Neural crest cell (in vitro differentiated cells): ENCODE results near the gene NAV1. TPM values are rescaled to one million over a fixed set of nuclear protein-coding genes. Genes with fewer than 3 reads are reported as not detected.

Experiments used
- DNase-seq: peaks from one replicate; pipeline ENCODE4 v3.0.0; 2021; ENCODE audit warnings: low read depth, mixed read lengths, low spot score
- H3K27ac Mint-ChIP-seq: one replicate; pipeline ENCODE4 v1.8.0; 2021; ENCODE audit warnings: mild to moderate bottlenecking, mixed read lengths; ENCODE audit not compliant: unreplicated experiment
- H3K27me3 Mint-ChIP-seq: 2 replicates; pipeline ENCODE4 v1.8.0; 2021; ENCODE audit warnings: low read depth, mild to moderate bottlenecking, mixed read lengths
- H3K36me3 Mint-ChIP-seq: 2 replicates; pipeline ENCODE4 v1.8.0; 2021; ENCODE audit warnings: low read depth, mild to moderate bottlenecking, mixed read lengths
- H3K4me1 Mint-ChIP-seq: 2 replicates; pipeline ENCODE4 v1.8.0; 2021; ENCODE audit warnings: mixed read lengths
- H3K4me3 Mint-ChIP-seq: one replicate; pipeline ENCODE4 v1.8.0; 2021; ENCODE audit warnings: mild to moderate bottlenecking, mixed read lengths
- H3K9me3 Mint-ChIP-seq: 2 replicates; pipeline ENCODE4 v1.8.0; 2021; ENCODE audit warnings: mixed read lengths
- total RNA-seq: library from RNA; stranded (reverse); gene quantifications from 2 replicates; pipeline ENCODE4 v1.2.1, GENCODE V29; 2021
- TF ChIP-seq, protein P1 (sequence below): fragments of 200-600 bp; sonication (generic); conservative IDR thresholded peaks from 2 replicates; pipeline ENCODE4 v1.5.0; 2021; ENCODE audit warnings: antibody characterized with exemption, mild to moderate bottlenecking

Gene NAV1
- total RNA-seq, 1 donor from 2014 or later = 47.3 TPM

DNA sequence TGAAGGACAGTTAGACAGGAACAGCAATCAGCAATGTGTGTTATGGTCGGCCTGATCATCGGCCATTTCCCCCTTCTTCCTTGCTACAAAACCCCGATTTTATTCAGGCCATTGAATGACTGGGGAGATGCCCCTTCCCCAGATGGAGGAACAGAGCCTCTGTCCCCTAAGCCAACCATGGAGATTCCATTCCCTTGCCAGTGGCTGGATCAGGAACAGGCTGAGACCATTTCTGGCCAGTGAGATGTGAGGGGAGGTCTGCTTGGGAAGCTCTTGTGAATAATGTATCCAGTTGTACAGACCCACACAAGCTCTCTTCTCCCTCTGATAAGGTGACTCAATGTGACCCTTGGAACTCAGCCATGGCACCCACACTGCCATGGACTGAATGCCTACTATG lies 39.7 kb upstream of the NAV1 start:
- no peaks in the 10 kb centered on the region for H3K9me3 Mint-ChIP-seq
- H3K27me3 Mint-ChIP-seq = peaks cover 4% of the 10 kb centered on the region
- no peak for DNase-seq
- no peak overlapping the region for H3K27ac Mint-ChIP-seq
- TF ChIP-seq, protein P1, sequence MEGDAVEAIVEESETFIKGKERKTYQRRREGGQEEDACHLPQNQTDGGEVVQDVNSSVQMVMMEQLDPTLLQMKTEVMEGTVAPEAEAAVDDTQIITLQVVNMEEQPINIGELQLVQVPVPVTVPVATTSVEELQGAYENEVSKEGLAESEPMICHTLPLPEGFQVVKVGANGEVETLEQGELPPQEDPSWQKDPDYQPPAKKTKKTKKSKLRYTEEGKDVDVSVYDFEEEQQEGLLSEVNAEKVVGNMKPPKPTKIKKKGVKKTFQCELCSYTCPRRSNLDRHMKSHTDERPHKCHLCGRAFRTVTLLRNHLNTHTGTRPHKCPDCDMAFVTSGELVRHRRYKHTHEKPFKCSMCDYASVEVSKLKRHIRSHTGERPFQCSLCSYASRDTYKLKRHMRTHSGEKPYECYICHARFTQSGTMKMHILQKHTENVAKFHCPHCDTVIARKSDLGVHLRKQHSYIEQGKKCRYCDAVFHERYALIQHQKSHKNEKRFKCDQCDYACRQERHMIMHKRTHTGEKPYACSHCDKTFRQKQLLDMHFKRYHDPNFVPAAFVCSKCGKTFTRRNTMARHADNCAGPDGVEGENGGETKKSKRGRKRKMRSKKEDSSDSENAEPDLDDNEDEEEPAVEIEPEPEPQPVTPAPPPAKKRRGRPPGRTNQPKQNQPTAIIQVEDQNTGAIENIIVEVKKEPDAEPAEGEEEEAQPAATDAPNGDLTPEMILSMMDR = no peak
- H3K4me1 Mint-ChIP-seq = peaks cover 63% of the 10 kb centered on the region
- H3K36me3 Mint-ChIP-seq = no peaks in the 10 kb centered on the region
- no peak overlapping the region for H3K4me3 Mint-ChIP-seq

DNA sequence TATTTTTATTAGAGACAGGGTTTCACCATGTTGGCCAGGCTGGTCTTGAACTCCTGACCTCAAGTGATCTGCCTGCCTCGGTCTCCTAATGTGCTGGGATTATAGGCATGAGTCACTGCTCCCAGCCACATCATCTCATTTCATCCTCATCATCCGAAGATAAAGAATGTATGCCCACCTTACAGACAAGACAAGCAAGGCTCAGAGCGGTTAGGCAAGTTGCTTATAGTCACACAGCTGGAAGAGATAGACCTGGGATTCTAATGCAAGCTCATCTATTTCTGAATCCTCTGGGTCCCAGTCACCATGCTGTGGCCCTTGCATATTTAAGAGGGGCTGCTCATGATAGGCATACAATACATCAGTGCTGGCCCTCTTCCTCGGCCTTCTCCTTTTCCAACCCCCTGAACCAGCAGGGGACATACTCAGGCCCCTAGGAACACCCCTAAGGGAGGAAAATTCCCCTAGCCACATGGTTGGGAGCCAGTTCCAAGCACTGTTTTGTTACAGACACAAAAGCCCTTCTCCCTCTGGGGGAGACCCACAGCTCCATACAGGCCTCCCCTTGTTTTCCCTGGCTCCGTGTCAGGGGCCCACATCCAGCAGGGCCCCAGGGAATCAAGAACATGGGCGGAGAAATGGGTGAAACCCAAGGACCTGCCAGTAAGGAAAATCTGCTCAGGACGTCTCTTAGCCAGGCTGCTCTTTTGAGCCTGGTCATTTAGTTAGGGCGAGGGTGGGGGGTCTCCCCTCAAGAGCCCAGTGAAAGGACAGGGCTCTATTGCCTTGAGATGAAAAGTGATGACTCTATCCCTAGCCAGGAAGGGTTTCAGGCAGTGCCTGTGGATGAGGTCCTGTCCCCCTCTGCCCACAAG lies 38.9 kb upstream of the NAV1 start:
- Mint-ChIP-seq H3K9me3 (no peaks in the 10 kb centered on the region), H3K27ac (peak overlapping the region; percentile 76), H3K27me3 (peaks cover 4% of the 10 kb centered on the region), H3K36me3 (no peaks in the 10 kb centered on the region), H3K4me3 (peak overlapping the region; percentile 20), H3K4me1 (peaks cover 60% of the 10 kb centered on the region)
- no peak for DNase-seq
- TF ChIP-seq, protein P1 = no peak

DNA sequence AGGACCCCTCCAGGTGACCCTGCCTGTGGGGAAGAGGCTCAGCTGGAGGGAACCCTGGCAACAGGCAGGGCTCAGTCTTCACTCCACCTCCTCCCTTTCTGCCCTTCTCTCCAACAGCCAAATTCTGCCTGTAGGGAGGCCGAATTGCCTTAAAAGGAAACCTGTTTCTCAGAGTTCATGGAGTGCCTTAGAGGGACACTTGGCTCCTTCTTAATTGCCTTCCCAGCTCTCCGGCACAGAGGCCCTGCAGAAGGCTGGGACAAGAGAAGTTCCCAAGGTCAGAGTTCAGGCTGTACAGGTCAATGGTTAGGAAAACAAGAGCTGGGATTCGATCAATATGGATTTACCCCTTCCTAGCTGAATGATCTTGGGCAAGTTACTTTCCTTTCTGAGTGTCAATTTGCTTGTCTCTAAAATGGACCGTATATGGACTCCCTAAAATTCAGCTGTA lies 38.2 kb upstream of the NAV1 start:
- TF ChIP-seq, protein P1 = no peak
- Mint-ChIP-seq H3K4me3 (peak overlapping the region; percentile 20), H3K9me3 (no peaks in the 10 kb centered on the region), H3K36me3 (no peaks in the 10 kb centered on the region), H3K27me3 (peaks cover 4% of the 10 kb centered on the region), H3K4me1 (peaks cover 61% of the 10 kb centered on the region), H3K27ac (peak overlapping the region; percentile 76)
- no peak for DNase-seq

DNA sequence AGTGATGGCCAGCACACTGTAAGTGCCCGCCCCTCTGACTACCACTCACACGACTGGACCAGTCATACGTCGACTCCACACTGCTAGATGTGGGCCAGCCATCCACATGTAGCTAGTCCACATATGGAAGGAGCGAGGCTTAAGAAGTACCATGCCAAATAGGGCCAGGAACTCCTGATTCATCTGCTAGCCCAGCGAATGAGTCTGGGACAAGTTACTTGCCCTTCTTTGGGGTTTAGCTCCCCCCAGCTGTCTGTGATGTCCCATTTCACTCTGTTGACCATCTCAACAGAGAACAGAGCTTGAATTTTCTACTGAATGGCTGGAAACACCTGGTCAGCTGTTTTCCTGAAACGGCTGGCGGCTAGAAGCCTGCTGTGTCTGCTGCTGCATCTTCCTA lies 37.8 kb upstream of the NAV1 start:
- TF ChIP-seq, protein P1 = no peak
- H3K4me1 Mint-ChIP-seq = peaks cover 61% of the 10 kb centered on the region

DNA sequence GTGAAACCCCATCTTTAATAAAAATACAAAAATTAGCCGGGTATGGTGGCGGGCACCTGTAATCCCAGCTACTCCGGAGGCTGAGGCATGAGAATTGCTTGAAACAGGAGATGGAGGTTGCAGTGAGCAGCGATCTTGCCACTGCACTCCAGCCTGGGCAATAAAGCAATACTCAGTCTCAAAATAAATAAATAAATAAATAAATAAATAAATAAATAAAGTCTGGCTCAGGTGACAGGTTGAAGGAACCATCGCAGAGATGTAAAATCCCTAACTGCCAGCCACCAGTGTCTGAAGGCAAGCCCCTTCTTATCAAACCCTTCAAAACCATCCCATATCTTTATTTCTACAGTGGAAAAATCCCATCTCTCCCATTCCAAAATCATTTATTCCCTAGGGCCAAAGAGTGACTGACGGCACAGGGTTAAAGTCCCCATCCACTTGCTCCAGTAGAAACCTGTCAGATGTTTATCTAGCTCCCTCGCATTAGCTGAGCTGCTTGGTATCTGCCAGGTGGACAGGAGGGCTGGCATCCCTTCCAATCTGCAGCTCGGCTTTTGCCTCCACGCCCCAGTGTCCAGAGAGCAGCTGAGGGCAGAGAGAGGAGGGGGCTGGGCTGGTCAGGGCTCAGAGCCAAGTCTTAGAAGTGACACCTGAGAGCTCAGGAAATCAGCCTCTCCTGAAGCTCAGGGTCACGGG lies 37.0 kb upstream of the NAV1 start:
- TF ChIP-seq, protein P1 = no peak
- Mint-ChIP-seq H3K9me3 (no peaks in the 10 kb centered on the region), H3K4me3 (no peak overlapping the region), H3K27ac (no peak overlapping the region), H3K4me1 (peaks cover 57% of the 10 kb centered on the region), H3K27me3 (peaks cover 4% of the 10 kb centered on the region), H3K36me3 (no peaks in the 10 kb centered on the region)
- no peak for DNase-seq

More for the DNA sequence above, 37.8 kb upstream of the NAV1 start:
- peaks cover 4% of the 10 kb centered on the region for H3K27me3 Mint-ChIP-seq
- no peak for DNase-seq
- H3K27ac Mint-ChIP-seq = no peak overlapping the region
- peak overlapping the region; percentile 20 for H3K4me3 Mint-ChIP-seq
- no peaks in the 10 kb centered on the region for H3K9me3 Mint-ChIP-seq
- no peaks in the 10 kb centered on the region for H3K36me3 Mint-ChIP-seq
